Measurements from ENCODE around the gene ZNF440. TPM values are rescaled to one million over a fixed set of nuclear protein-coding genes. Genes with fewer than 3 reads are reported as not detected.

ZNF440 gene
- total and polyA plus RNA-seq, 2 experiments from 2014 or later: 5.7 to 15.5 TPM

- Histone ChIP-seq H3K36me3 (no peaks in the 10 kb centered on the region), H3K4me1 (ENCODE audit: low read depth) (peaks cover 4% of the 10 kb centered on the region), H3K9me3 (ENCODE audit: low read depth) (no peaks in the 10 kb centered on the region), H3K4me3 (no peak overlapping the region), H3K27me3 (no peaks in the 10 kb centered on the region), H3K27ac (no peak overlapping the region)
- no peak for TF ChIP-seq CTCF (IDR thresholded peaks at IDR 0.05; ENCODE audit: low read depth, low read length)
- DNase-seq (ENCODE audit: low read depth in 1 of 2, low spot score in 1 of 2): no peak
Measured at GRCh38 chr19:11882606-11883005, 68.5 kb downstream of the ZNF440 start.

Other genes starting within 250 kb of the ZNF440 start
- 1.9 TPM in 1 of 2 replicates, not detected in the other for gene ACP5, start 236.6 kb upstream of the ZNF440 start, total RNA-seq
- 1.1 and 1.2 TPM in 2 replicates for gene ACP5, start 236.6 kb upstream of the ZNF440 start, polyA plus RNA-seq
- 19.9 and 23.0 TPM in 2 replicates for gene ZNF627, start 216.8 kb upstream of the ZNF440 start, total RNA-seq
- 17.5 and 19.4 TPM in 2 replicates for gene ZNF627, start 216.8 kb upstream of the ZNF440 start, polyA plus RNA-seq
- gene ZNF823, start 75.3 kb upstream of the ZNF440 start, total RNA-seq: 6.7 and 7.6 TPM in 2 replicates
- 4.7 and 9.4 TPM in 2 replicates for gene ZNF823, start 75.3 kb upstream of the ZNF440 start, polyA plus RNA-seq
- 4.5 and 26.9 TPM in 2 replicates for gene ZNF441, start 47.3 kb upstream of the ZNF440 start, total RNA-seq
- 2.1 and 10.0 TPM in 2 replicates for gene ZNF441, start 47.3 kb upstream of the ZNF440 start, polyA plus RNA-seq
- gene ZNF491, start 15.8 kb upstream of the ZNF440 start, total RNA-seq: 3.9 and 4.4 TPM in 2 replicates
- 5.1 and 7.3 TPM in 2 replicates for gene ZNF491, start 15.8 kb upstream of the ZNF440 start, polyA plus RNA-seq
- gene ZNF439, start 34.5 kb downstream of the ZNF440 start, total RNA-seq: 0.07 and 3.6 TPM in 2 replicates
- gene ZNF439, start 34.5 kb downstream of the ZNF440 start, polyA plus RNA-seq: 3.0 TPM in 1 of 2 replicates, not detected in the other
- 19.2 and 25.3 TPM in 2 replicates for gene ZNF69, start 73.5 kb downstream of the ZNF440 start, total RNA-seq
- 12.2 and 13.6 TPM in 2 replicates for gene ZNF69, start 73.5 kb downstream of the ZNF440 start, polyA plus RNA-seq
- 7.6 and 10.3 TPM in 2 replicates for gene ZNF700, start 110.8 kb downstream of the ZNF440 start, total RNA-seq
- gene ZNF700, start 110.8 kb downstream of the ZNF440 start, polyA plus RNA-seq: 3.3 and 6.9 TPM in 2 replicates
- 4.2 and 4.6 TPM in 2 replicates for gene ZNF763, start 150.8 kb downstream of the ZNF440 start, total RNA-seq
- 5.2 and 10.0 TPM in 2 replicates for gene ZNF763, start 150.8 kb downstream of the ZNF440 start, polyA plus RNA-seq
- 9.5 and 12.0 TPM in 2 replicates for gene ZNF433, start 221.4 kb downstream of the ZNF440 start, total RNA-seq
- gene ZNF433, start 221.4 kb downstream of the ZNF440 start, polyA plus RNA-seq: 8.2 and 8.8 TPM in 2 replicates
- gene ZNF878, start 238.7 kb downstream of the ZNF440 start, total RNA-seq: 0.39 TPM in 1 of 2 replicates, not detected in the other
- 1.0 TPM in 1 of 2 replicates, not detected in the other for gene ZNF878, start 238.7 kb downstream of the ZNF440 start, polyA plus RNA-seq

Measured in cardiac muscle cell (in vitro differentiated cells and primary cell).